HG03457 (cell line): ENCODE results near the gene PAQR8.
"Not testable (repeated sequence)": the region's sequence is repeated elsewhere in the genome, so short reads cannot be mapped to it uniquely, and the experiment has no call there.

Source experiments
- ATAC-seq: cut with Tn5 transposase; IDR thresholded peaks from one replicate; pipeline ENCODE4 v1.9.1; 2021; ENCODE audit warnings: moderate number of reproducible peaks; ENCODE audit not compliant: unreplicated experiment

PAQR8 gene

DNA sequence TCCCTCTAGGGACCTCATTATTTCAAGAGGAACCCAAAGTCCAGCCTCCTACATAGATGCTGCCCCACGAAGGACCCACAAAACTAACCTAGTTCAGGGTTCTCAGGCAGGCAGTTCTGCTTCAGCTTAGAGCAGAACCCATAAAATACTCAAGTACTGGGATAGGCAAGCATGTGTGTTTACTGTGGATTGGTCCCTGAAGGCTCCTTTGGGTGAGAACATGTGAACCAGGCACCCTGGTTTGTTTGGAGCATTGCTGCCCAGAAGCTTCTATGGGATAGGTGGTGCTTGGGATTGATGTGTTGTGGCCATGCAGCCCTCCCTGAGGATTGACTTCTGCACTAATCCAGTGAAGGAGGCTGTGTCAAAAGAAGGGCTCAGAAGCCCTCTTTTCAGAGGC is 43.3 kb downstream of the PAQR8 start:
- no peak for ATAC-seq

DNA sequence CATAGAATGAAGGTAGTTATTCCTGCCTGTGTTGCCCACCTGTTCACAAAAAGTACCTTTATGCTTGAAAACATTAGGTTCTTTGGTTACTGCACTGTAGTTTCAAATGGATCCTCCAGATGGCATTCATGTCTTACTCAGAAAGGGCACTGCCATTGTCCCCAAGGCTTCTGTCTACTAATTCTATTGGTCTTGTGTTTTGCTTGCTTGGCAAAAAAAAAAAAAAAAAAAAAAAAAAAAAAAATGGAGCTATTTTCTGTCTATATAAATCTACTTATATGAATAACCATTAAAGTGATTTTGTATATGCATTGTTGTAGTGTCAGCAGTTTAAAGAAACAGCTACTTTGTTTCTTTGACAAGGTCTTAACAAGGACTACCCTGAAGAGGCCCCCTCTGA is 45.5 kb downstream of the PAQR8 start:
- ATAC-seq: peak; percentile 72

DNA sequence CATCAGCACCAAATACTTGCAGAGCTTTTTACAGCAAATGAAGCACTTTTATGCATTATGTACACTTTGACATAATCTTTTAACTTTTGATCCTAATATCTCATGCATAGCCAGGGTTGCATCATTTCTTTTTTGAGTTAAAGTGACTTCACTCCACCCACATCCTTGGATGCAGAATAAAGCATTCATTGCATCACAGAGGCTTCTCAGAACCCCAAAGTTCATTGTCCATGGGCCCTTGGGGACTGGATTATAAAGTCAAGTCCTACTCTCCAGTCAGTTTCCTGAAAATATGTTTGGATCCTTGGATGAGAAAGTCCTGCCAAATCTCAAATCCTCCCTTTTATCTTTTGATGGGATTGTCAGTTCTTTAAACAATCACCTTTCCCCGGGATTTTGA is 47.5 kb downstream of the PAQR8 start:
- no peak for ATAC-seq

DNA sequence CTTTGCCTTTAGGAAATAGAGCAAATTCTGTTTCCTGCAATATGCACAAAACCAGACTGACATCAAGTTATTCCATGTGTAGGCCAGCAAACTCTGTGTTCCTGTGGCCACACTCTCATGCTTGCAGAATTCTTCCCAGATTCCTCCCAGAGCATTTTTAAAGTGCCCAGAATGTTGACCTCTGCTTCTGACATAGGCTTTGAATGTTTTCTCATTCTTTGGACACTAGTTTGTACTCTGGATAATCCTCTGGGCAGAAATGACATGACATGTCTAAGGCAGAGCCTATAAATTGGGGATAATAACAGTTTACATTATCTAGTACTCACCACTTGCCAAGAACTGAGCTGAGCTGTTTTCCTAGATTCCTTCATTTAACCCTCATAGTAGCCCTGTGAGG is 49.0 kb downstream of the PAQR8 start:
- no peak for ATAC-seq

DNA sequence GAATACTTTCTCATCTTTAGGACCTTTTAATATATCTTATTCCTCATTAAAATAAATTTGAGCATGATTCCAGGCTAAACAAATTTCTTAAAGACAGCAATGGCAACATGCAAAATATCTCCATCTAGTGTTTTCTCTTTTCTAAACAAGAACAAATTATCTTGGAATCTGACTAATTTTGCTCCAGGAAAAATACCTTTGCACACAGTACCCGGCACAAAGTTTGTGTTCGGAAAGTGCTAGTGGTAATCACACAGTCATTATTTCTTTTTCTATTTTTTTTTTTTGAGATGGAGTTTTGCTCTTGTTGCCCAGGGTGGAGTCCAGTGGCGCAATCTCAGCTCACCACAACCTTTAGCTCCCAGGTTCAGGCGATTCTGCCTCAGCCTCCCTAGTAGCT is 50.0 kb downstream of the PAQR8 start:
- no peak for ATAC-seq

DNA sequence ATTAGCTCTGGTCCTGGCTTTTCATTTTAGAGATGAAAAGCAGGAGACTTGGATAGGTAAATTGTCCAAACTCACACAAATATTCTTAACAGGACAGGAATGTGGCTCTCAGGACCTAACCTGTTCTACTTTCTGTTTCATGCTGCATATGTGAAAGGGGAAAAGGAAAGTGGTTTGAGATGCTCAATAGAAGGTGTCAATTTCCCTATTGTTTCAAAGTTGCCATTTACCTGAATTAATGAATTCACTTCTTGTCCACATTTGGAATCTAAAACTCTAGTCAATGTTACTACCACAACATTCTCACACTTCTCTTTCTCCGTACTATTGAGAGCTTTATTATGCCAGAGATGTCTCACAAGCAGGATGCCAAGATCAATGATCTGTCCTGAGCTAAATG is 53.4 kb downstream of the PAQR8 start:
- no peak for ATAC-seq

DNA sequence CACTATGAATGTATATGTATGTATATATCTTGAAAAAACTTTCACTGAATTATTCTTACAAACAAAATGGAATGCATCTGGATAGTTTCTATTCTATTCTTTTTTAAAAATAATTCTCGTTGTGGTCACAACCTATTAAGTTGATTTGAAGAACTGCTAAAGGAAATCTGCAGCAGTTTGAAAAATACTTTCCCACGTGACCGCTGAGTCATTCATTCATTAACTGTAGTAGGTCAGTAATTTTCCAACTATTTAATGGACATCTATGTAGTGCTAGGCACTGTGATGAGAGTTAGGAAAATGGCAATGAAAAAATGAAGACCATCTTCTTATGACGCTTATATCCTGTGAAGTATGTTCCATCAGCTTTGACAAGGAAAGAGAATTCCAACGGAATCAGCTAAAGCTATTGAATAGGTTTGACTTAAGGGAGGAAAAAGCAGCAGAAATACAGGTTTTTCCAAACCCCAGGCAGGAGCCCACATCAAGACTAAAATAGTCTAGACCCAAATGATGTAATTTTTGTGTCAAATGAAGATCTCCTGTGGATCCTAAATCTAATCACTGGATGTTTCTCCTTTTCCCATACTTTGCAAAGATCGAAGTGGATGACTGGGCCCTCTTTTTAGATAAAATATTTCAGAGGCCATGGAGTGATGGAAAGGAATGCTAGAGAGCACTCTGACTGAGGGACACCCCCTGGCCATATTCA is 54.1 kb downstream of the PAQR8 start:
- no peak for ATAC-seq

DNA sequence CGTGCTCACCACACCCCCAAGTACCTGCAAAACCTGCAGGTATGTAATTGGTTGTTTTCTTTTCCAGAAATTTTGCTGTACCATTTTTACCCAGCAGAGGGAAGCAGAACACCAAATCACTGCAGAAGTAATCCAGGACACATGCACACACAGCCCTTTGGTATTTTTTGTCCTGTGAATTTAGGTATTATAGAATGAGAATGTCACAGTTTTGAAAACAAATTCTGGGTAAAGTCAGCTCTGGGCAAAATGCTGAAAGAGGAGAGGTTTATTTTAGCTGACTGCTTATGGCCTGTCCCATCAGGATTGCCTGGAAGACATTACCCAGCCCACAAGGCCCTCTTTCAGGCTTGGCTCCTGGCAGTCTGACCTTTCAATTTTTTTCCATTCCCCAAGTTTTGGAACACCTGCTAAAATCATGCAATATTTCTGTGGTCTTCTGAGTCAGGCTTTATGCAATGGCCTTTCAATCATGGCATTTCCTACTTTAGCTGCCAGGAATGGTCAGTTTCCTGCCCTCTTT is 54.7 kb downstream of the PAQR8 start:
- no peak for ATAC-seq

DNA sequence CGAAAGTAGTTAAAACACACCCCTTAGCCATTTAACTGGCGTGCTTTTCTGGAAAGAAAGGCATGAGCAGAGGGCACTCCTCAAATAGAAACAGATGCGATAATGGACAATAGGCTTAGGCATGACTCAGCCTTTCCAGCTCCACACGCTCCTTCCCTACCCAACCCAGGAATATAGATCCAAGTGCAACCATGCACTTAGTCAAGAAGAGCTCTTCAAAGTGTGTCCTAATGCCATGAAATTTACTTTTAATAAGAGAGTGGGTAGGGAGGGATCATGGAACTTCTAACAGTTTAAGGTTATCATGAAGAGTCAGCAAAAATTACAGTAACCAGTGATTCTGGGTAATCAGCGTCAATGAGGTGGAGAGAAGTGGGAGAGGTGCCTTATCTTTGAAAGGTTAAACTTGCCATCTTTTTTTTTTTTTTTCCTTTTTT is 55.7 kb downstream of the PAQR8 start:
- no peak for ATAC-seq

DNA sequence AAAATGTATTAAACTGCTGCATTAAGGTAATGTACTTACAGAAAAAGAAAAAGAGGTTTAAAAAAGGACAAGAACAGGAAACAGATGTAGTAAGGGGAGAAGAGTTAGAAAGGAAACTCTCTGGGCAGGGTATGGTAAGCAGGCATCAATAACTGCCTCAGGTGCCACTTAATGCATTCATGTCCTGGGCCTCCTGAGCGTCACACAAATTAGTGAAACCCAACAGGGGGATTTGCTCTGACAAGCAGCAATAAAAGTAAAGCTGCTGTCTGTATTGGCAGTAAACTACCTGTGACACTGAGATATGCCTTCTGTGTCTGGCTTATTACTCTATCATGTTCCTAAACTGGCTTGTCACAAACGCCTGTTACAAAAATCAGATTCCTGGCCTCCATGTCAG is 56.7 kb downstream of the PAQR8 start:
- ATAC-seq: no peak

DNA sequence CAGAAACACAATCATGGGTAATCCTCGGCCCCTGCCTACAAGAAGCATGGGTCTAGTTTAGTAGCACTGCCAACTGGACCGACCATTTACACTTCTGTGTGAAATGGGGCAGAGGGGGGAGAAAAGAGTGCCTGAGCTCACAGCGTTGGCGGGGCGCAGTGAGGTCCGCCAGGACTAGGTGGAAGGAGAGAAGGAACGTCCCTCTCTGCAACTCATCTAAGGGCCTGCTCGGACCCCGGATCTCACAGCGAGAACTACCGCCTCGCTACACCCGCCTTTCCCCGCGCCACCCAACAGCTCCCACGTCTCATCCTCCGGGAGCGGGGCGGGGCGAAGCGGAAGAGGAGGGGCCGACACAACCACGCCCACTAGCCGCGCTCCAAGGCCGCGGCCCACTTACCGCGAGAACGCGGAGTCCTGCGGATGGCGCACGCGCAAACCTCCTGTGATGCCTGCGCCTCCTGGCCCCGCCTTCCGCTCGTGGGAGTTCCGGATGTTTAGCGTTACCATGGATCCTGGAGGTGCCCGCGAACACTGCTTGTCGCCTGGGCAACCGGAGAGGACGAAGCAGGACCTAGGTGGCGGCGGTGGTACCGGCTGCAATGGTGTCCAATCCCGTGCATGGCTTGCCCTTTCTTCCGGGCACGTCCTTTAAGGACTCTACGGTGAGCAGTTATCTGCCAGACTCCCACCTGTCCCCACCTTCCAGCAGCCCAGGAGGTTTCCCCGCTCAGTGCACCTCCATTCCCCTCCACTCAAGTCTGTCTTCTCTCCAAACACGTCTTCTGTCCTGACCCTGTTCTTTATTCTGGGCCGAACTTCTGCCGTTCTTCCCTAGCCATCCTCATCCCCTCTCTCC is 58.1 kb downstream of the PAQR8 start, which contains the start of gene EFHC1:
Gene EFHC1, plus strand, starts transcription at position 534 of the 859 bp plus-strand sequence. Its CDS starts 69 bp downstream, at position 603.
- ATAC-seq: peak; percentile 89

DNA sequence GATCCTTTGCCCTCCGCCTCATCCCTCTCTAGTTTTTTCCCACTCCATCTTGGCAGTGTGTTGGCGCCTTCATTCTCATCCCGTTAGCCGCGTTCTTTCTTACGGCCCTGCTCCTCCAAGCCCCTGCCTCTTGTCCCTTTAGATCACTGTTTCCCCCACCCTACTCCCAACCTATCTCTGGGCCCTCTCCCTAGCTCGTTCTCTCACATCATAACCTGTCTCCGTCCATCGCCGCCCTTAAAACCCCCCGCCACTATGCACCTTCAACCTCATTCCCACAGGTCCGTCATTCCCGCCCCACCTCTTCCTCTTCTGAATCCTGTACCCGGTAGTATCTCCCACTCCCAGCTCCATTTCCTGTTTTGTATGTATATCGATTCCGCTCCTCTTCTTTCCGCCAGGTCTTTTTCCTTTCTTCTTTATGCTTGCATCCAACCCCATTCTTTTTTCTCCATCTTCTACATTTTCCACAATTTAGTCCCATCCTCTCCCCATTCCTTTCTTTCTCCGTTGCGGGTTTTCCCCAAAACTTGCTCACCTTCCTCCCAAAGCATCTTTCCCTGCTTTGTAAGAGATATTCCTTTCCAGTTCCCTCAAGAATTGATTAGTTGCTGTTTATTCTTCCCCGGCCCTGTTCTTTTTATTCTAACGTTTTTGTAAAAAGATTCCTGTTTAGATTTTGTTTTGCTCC is 58.9 kb downstream of the PAQR8 start:
- ATAC-seq: no peak

DNA sequence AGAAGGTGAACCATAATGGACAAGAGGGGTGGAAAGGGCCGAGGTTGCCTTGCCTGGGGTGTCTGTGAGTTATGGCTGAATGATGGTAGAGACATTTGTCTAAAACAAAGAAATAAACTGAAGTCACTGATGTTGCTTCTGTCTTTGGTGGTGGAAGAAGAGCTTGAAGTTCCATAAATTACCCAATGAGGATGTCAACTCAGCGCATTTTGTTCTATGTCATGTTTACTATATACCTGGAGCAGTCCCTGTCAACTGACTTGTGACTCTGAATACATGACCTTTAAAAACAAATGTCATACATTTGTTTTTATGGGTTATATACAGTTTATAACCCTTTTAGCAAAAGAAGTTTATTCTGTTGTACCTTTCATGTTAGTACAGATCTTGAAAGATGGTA is 60.2 kb downstream of the PAQR8 start:
- ATAC-seq: no peak

DNA sequence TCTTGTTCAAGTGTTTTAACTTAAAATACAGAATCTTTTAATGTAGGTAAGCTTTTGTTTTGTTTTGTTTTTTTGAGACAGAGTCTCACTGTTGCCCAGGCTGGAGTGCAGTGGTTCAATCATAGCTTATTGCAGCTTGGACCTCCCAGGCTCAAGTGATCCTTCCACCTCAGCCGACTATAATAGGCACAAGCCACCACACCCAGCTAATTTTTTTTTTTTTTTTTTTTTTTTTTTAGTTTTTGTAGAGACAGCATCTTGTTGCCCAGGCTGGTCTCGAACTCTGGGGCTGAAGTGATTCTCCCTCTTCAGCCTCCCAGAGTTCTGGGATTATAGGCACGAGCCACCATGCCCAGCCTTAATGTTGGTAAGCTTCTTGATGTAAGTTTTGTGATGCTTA is 61.5 kb downstream of the PAQR8 start:
- ATAC-seq: no peak

DNA sequence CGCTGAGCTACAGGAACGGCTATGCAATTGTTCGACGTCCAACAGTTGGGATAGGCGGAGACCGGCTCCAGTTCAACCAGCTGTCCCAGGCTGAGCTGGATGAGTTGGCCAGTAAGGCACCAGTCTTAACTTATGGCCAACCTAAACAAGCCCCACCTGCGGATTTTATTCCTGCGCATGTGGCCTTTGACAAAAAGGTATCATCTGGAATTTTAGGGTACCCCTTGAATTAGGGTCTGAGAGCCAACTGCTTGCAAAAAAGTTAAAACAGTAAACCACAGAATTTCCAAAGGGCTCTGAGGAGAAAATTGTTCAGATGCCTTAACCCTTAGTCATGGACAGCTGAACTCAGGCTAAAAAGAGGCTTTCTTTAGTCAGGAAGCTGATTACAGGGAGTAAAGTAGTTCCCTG is 62.0 kb downstream of the PAQR8 start:
- no peak for ATAC-seq

DNA sequence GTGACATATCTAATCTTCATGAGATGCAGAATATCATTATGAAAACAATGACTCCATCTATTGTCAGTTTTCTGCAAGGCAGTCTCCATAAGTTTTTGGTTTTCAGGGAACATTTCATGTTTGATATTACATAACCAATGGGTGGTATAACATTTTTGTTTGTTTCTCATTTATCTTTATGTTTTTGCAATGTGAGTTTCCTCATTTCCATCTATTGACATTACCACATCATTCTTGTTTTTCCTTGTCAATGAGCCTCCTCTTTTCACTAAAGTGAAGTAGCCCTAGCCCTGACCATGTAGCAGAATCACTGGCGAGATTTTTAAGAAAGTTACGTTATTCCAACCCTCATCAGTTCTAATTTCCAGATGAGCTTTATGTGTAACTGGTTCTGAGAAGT is 62.6 kb downstream of the PAQR8 start:
- ATAC-seq: no peak

DNA sequence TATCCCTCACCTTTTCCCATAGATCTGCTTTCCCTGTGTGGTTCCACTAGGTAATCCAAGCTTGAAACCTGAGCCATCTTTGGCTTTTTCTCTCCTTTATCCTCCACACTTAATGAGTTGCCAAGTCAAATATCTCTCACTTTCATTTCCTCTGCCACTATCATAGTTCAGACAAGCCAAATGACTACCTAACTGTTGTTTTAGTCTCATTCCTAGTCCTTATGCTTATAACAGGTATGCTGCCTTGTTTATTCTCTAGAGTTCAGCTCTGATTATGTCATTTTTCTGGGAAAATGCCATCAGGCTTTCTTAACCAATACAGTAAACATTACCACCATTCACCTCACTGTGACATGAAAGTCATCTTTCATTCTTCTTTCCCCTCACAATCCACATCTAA is 64.7 kb downstream of the PAQR8 start:
- ATAC-seq: no peak

DNA sequence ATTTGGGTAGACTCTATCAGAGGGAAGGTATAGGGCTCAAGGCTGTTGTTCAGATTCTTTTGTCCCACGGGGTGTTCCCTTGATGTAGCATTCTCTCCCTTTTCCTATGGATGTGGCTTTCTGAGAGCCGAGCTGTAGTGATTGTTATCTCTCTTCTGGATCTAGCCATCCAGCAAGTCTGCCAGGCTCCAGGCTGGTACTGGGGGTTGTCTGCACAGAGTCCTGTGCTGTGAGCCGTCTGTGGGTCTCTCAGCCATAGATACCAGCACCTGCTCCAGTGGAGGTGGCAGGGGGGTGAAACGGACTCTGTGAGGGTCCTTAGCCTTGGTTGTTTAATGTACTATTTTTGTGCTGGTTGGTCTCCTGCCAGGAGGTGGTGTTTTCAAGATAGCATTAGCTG is 71.3 kb downstream of the PAQR8 start:
- not testable (repeated sequence) for ATAC-seq

DNA sequence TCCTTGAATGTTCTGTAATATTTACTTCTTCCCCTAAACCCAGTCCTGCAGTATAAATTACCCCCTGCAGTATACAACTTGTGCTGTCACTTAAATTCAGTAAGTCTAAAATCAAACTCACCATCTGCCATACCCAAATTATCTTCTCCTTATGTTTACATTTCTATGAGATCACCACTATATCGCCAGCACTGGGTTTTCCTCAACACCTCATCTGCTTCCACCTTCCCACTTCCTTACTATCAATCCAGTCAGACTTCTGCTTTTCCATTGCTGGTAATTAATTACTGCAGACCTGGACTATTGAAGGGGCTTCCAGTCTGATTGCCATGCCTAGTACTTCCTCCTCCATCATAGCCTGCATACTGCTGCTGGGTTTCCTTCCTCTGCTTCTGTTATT is 73.4 kb downstream of the PAQR8 start:
- no peak for ATAC-seq

DNA sequence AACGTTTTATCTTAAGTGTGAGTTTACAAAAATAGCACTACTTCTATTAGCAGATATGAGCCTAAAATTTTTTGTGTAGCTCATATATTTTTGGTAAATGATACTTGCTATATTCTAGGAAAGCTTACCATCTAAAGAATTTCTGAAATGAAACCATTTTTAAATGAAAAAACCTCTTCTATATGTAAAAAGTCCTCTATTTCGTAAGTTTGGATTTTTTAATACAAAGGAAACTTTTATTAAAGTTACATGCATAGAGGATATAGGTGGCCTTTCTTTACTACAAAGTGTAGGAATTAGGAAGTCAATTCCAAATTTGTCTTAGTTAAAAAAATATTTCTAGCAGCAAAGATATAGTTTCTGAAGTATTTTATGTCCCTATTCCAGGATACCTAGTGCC is 77.0 kb downstream of the PAQR8 start:
- no peak for ATAC-seq

DNA sequence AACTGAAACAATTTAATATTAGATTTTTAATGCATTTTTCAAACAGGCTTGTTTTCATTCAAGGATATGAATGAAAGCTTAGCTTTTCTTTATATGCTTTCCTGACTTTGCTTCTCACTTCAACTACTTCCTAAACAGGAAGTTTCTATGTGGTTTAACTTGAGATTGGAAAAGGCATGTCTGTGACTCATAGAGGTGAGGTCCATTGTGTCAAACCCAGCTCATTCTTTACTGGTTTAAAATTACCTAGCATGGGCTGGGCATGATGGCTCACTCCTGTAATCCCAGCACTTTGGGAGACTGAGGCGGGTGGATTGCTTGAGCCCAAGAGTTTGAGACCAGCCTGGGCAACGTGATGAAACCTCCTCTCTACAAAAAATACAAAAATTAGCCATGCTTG is 92.6 kb downstream of the PAQR8 start:
- no peak for ATAC-seq
